ENCODE data around the gene FCN1.

The FCN1 gene

DNA sequence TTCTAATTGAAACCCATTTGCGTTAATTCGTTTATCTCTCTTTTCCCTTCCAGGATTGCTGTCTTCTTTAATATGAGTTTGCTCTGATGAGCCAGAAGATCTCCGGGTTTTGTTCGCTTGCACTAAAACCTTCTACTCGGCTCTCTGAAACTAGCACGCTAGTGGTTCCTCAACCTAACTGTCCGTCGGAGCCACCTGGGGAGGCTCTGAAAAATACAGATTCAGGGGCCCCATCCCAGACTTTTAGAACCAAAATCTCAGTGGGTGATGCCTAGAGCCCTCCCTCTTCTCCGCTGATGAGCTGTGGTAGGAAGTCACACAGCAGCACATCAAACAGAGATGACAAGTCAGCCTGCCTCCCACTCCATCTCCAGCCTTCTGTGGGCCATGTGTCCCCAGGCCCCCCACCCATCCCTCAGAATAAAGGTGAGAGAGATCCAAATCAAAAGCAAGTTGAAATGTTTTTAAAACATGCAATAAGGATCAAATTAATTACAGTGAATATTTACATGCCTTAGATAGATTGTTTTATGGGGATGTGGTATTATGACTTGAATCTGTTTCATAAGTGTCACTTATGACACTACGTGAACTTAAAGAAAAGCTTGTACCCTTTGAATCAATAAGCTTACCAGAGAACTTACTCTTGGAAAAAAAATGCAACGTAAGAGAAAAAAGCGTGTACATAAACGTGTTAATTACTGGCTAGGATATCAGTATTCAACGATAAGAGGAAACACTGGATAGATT lies 20.7 kb downstream of the FCN1 start:
- no peak for ATAC-seq
- TF ChIP-seq ISL1 (CRISPR knock-in tag; IDR thresholded peaks at IDR 0.05) (no peak), SNAI2 (CRISPR knock-in tag; IDR thresholded peaks at IDR 0.05) (no peak), ZNF70 (CRISPR knock-in tag; IDR thresholded peaks at IDR 0.05) (no peak), ZC3H10 (CRISPR knock-in tag; IDR thresholded peaks at IDR 0.05) (no peak), GLIS3 (CRISPR knock-in tag; IDR thresholded peaks at IDR 0.05) (no peak), ZFP30 (CRISPR knock-in tag; IDR thresholded peaks at IDR 0.05) (no peak), BACH2 (CRISPR knock-in tag; IDR thresholded peaks at IDR 0.05; ENCODE audit: borderline replicate concordance) (no peak), PPARA (CRISPR knock-in tag; IDR thresholded peaks at IDR 0.05; ENCODE audit: borderline replicate concordance) (no peak), TOX (CRISPR knock-in tag; IDR thresholded peaks at IDR 0.05; ENCODE audit: borderline replicate concordance) (no peak), ZFP3 (CRISPR knock-in tag; IDR thresholded peaks at IDR 0.05) (no peak), TCF4 (CRISPR knock-in tag; IDR thresholded peaks at IDR 0.05; ENCODE audit: borderline replicate concordance) (no peak), CSDC2 (CRISPR knock-in tag; IDR thresholded peaks at IDR 0.05) (no peak)
- TF ChIP-seq, protein P1, sequence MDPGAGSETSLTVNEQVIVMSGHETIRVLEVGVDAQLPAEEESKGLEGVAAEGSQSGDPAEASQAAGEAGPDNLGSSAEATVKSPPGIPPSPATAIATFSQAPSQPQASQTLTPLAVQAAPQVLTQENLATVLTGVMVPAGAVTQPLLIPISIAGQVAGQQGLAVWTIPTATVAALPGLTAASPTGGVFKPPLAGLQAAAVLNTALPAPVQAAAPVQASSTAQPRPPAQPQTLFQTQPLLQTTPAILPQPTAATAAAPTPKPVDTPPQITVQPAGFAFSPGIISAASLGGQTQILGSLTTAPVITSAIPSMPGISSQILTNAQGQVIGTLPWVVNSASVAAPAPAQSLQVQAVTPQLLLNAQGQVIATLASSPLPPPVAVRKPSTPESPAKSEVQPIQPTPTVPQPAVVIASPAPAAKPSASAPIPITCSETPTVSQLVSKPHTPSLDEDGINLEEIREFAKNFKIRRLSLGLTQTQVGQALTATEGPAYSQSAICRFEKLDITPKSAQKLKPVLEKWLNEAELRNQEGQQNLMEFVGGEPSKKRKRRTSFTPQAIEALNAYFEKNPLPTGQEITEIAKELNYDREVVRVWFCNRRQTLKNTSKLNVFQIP (CRISPR knock-in tag; IDR thresholded peaks at IDR 0.05; ENCODE audit: borderline replicate concordance, low read depth), result no peak
- TF ChIP-seq, protein P2, sequence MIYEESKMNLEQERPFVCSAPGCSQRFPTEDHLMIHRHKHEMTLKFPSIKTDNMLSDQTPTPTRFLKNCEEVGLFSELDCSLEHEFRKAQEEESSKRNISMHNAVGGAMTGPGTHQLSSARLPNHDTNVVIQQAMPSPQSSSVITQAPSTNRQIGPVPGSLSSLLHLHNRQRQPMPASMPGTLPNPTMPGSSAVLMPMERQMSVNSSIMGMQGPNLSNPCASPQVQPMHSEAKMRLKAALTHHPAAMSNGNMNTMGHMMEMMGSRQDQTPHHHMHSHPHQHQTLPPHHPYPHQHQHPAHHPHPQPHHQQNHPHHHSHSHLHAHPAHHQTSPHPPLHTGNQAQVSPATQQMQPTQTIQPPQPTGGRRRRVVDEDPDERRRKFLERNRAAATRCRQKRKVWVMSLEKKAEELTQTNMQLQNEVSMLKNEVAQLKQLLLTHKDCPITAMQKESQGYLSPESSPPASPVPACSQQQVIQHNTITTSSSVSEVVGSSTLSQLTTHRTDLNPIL (CRISPR knock-in tag; IDR thresholded peaks at IDR 0.05; ENCODE audit: low read depth), result no peak
- TF ChIP-seq, protein P3, sequence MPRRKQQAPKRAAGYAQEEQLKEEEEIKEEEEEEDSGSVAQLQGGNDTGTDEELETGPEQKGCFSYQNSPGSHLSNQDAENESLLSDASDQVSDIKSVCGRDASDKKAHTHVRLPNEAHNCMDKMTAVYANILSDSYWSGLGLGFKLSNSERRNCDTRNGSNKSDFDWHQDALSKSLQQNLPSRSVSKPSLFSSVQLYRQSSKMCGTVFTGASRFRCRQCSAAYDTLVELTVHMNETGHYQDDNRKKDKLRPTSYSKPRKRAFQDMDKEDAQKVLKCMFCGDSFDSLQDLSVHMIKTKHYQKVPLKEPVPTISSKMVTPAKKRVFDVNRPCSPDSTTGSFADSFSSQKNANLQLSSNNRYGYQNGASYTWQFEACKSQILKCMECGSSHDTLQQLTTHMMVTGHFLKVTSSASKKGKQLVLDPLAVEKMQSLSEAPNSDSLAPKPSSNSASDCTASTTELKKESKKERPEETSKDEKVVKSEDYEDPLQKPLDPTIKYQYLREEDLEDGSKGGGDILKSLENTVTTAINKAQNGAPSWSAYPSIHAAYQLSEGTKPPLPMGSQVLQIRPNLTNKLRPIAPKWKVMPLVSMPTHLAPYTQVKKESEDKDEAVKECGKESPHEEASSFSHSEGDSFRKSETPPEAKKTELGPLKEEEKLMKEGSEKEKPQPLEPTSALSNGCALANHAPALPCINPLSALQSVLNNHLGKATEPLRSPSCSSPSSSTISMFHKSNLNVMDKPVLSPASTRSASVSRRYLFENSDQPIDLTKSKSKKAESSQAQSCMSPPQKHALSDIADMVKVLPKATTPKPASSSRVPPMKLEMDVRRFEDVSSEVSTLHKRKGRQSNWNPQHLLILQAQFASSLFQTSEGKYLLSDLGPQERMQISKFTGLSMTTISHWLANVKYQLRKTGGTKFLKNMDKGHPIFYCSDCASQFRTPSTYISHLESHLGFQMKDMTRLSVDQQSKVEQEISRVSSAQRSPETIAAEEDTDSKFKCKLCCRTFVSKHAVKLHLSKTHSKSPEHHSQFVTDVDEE (CRISPR knock-in tag; IDR thresholded peaks at IDR 0.05), result no peak
- TF ChIP-seq, protein P4, sequence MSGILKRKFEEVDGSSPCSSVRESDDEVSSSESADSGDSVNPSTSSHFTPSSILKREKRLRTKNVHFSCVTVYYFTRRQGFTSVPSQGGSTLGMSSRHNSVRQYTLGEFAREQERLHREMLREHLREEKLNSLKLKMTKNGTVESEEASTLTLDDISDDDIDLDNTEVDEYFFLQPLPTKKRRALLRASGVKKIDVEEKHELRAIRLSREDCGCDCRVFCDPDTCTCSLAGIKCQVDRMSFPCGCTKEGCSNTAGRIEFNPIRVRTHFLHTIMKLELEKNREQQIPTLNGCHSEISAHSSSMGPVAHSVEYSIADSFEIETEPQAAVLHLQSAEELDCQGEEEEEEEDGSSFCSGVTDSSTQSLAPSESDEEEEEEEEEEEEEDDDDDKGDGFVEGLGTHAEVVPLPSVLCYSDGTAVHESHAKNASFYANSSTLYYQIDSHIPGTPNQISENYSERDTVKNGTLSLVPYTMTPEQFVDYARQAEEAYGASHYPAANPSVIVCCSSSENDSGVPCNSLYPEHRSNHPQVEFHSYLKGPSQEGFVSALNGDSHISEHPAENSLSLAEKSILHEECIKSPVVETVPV (CRISPR knock-in tag; IDR thresholded peaks at IDR 0.05), result no peak

DNA sequence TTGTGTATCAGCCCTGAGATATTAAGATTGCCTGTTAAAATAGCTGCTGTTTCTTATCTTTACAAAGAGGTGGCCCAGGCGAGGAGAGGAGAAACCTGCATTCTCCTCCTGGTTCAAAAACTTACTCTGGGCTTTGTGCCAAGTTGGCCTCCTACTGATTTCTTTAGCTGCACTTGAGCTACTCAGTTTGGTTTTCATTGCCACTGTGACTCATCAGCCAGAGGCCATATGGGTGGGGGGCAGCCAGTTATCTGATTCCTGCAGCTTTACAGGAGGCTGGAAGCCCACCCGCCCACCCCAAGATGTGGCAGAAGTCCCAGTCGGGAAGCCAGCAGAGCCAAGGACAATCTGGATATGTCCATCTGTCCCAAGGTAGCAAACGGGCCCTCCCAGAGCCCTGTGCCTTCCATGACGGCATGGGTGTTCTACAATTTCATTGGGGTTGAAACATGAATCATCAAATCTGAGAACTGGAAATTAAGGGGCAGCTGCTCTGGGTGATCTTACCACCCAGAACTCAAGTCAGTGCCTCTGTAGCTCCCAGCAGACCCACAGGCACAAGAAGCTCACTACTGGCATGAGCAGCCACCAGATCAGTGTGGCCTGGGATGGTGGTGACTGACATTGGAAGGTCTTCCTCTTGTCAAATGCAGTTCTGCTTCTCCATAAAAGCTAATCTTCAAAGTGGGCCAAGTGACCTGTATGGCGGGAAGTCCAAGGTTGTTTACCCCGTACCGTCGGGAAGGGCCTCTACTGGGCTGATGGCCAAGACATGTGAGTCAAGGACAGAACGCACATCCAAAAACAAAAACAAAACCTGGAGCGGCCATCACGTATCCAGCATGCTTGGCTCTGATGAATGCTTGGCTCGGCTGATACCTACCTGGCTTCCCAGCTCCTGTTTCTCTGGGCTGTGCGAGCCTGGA lies 21.5 kb downstream of the FCN1 start:
- peak; percentile 80 for ATAC-seq
- TF ChIP-seq, protein P4 (CRISPR knock-in tag; IDR thresholded peaks at IDR 0.05), result no peak
- no peak for TF ChIP-seq ZNF70 (CRISPR knock-in tag; IDR thresholded peaks at IDR 0.05)
- TF ChIP-seq ISL1 (CRISPR knock-in tag; IDR thresholded peaks at IDR 0.05), result no peak
- no peak for TF ChIP-seq ZC3H10 (CRISPR knock-in tag; IDR thresholded peaks at IDR 0.05)
- TF ChIP-seq GLIS3 (CRISPR knock-in tag; IDR thresholded peaks at IDR 0.05), result no peak
- no peak for TF ChIP-seq OSR1 (CRISPR knock-in tag; IDR thresholded peaks at IDR 0.05)
- TF ChIP-seq ZFP30 (CRISPR knock-in tag; IDR thresholded peaks at IDR 0.05), result no peak
- TF ChIP-seq ZFP3 (CRISPR knock-in tag; IDR thresholded peaks at IDR 0.05), result no peak
- TF ChIP-seq PPARA (CRISPR knock-in tag; IDR thresholded peaks at IDR 0.05; ENCODE audit: borderline replicate concordance), result no peak
- no peak for TF ChIP-seq SNAI2 (CRISPR knock-in tag; IDR thresholded peaks at IDR 0.05)
- TF ChIP-seq TOX (CRISPR knock-in tag; IDR thresholded peaks at IDR 0.05; ENCODE audit: borderline replicate concordance), result no peak

DNA sequence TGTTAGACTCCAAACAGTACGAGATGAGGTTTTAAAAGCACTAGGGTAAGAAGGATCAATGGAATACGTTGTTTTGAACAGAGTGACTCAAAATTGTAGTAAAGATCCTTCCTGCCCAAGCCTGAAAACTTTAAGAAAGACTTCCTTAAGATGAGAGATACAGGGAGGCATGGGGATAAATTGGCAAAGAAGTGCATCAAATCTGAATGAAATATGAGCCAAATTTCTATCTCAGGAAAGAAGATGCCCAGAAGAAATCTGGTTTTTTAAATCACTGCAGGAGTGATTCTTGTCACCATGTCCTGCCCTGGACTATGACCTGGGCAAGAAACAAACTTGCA lies 22.2 kb downstream of the FCN1 start:
- no peak; the same call in 1 of the 3 replicates for ATAC-seq
- no peak for TF ChIP-seq ZFP3 (CRISPR knock-in tag; IDR thresholded peaks at IDR 0.05)
- TF ChIP-seq, protein P5, sequence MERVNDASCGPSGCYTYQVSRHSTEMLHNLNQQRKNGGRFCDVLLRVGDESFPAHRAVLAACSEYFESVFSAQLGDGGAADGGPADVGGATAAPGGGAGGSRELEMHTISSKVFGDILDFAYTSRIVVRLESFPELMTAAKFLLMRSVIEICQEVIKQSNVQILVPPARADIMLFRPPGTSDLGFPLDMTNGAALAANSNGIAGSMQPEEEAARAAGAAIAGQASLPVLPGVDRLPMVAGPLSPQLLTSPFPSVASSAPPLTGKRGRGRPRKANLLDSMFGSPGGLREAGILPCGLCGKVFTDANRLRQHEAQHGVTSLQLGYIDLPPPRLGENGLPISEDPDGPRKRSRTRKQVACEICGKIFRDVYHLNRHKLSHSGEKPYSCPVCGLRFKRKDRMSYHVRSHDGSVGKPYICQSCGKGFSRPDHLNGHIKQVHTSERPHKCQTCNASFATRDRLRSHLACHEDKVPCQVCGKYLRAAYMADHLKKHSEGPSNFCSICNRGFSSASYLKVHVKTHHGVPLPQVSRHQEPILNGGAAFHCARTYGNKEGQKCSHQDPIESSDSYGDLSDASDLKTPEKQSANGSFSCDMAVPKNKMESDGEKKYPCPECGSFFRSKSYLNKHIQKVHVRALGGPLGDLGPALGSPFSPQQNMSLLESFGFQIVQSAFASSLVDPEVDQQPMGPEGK (CRISPR knock-in tag; IDR thresholded peaks at IDR 0.05; ENCODE audit: borderline replicate concordance), result no peak
- TF ChIP-seq CSDC2 (CRISPR knock-in tag; IDR thresholded peaks at IDR 0.05), result no peak
- TF ChIP-seq, protein P1 (CRISPR knock-in tag; IDR thresholded peaks at IDR 0.05; ENCODE audit: borderline replicate concordance, low read depth), result no peak
- TF ChIP-seq, protein P3 (CRISPR knock-in tag; IDR thresholded peaks at IDR 0.05), result no peak

Measured in SK-N-SH treated with all-trans-retinoic acid at 6 μM for 48 hours (cell line).